DND-41 (cell line): Measurements from ENCODE around the gene DDIAS.

Source experiments
- CTCF ChIP-seq: IDR thresholded peaks from 2 replicates; pipeline ENCODE4 v1.5.1; 2012; ENCODE audit warnings: borderline replicate concordance, low read length, moderate library complexity, mild to moderate bottlenecking; ENCODE audit not compliant: poor library complexity, severe bottlenecking; ENCODE audit errors: extremely low read depth
- EZH2 ChIP-seq: IDR thresholded peaks from 3 replicates; pipeline ENCODE4 v1.6.1; 2012; ENCODE audit warnings: borderline replicate concordance, low read depth, mild to moderate bottlenecking, moderate library complexity, low read length, inconsistent platforms; ENCODE audit not compliant: severe bottlenecking

- no peak for TF ChIP-seq CTCF
- TF ChIP-seq EZH2 = no peak
These were observed 35.7 kb upstream of the DDIAS start for GRCh38 chr11:82865841-82866240.
